ENCODE results near the gene TBC1D8. TPM values are rescaled to one million over a fixed set of nuclear protein-coding genes. Genes with fewer than 3 reads are reported as not detected.

The TBC1D8 gene
- total and polyA plus RNA-seq, 4 experiments from 2014 or later: 0.15 to 2.4 (median 1.5) TPM

DNA sequence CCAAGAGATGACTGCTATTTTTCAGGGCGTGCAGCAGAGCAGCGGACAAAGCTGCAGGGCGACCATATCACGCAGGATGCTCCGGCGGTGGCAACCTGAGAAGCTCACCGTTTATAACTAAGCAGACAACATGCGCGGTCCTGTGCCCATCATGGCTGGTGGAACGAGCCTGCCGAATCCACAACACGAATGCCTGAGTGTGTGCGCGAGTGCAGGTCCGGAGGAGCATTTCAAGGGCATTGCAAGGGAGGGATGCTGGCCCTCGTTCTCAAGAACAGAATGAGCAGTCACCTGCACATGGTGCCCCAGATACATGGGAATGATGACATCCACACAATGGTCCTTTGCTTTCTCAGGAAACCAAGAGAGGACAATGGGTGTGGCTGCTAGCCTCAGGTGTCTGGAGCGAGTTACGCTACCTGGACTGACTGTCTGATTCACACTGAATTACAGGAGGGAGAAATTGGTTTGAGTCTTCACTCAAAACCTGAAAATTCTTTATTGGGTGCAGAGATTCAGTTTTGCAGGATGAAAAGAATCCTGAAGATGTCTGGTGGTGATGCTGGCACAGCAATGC, 39.8 kb downstream of the TBC1D8 start:
- DNase-seq: no peak
- Mint-ChIP-seq H3K9me3 (no peaks in the 10 kb centered on the region), H3K27ac (no peak overlapping the region), H3K4me3 (no peak overlapping the region), H3K36me3 (no peaks in the 10 kb centered on the region), H3K27me3 (peaks cover 4% of the 10 kb centered on the region in 2 donors), H3K4me1 (peaks cover 0 to 1% (median 0%) of the 10 kb centered on the region in 4 donors)
- H3K9me3 ChIP-seq (ENCODE audit: control insufficient read depth in 1 of 2, low read length in 2 of 2): no peaks in the 10 kb centered on the region
- ChIA-PET POLR2A (ENCODE audit: partially characterized antibody) (interaction anchor here (0.6 kb wide), 1 partner anchor 56 kb away, joined by 3 read pairs; no protein-coding TSS in a partner anchor), CTCF (ENCODE audit: partially characterized antibody) (no interaction called here)
- H3K27ac ChIP-seq (ENCODE audit: low read depth, low read length): no peak overlapping the region
- no peaks in the 10 kb centered on the region for H3K27me3 ChIP-seq (ENCODE audit: insufficient read depth, low read length)
- H3K4me3 ChIP-seq (ENCODE audit: low read length in 2 of 2): no peak overlapping the region
- intact Hi-C loops (cut with micrococcal nuclease): no loop called here
- no peaks in the 10 kb centered on the region for H3K36me3 ChIP-seq (ENCODE audit: insufficient read depth, low read length)
- no peaks in the 10 kb centered on the region for H3K4me1 ChIP-seq (ENCODE audit: insufficient read depth, low read length)

DNA sequence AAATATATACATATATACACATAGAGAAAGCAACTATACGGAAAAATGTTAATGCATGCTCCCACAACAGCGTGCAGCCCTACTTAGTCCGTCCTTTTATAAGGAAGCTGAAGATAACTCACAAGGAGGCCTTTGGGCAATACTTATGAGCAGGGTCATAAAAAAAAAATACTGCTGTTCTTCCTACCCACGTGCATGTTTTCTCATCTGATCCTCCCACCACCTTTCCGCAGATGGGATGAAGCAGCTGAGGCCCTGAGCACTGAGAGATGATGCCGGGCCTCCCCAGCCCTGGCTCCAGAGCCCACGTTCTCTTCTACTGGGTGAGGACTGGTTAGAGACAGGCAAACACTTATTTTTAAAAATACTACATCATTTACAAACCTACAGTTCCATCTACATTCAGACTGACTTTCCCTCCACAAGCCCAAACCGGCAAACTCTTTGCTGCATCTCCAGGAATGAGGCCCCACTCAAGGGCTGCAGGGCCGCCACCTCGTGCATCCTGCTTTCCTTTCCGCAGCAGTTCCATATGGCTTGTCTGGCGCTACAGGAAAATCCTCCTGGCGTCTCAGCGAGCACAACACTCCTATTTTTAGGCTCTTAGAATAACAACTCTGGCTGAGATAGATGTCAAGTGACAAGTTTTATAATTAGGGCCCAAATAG, 41.6 kb downstream of the TBC1D8 start:
- no peak overlapping the region for H3K4me3 Mint-ChIP-seq

DNA sequence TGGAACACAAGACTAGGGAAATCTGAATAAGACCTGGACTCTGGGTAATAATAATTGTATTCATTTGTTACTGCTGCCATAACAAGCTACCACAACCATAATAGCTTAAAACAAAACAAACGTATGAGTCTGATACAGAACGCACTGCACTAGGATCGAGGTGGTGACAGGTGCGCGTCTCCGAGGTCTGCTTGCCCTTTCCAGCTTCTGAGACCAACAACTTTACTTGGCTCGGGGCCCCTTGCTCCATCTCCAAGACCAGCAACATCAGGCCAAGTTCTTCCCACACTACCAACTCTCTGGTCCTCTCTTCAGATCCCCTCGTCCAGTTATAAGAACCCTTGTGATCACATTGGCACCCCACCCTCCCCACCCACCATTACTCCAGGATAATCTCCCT, 42.8 kb downstream of the TBC1D8 start:
- DNase-seq: no peak
- H3K36me3 ChIP-seq (ENCODE audit: insufficient read depth, low read length): no peaks in the 10 kb centered on the region
- H3K9me3 ChIP-seq (ENCODE audit: control insufficient read depth in 1 of 2, low read length in 2 of 2): no peaks in the 10 kb centered on the region
- peaks cover 0 to 1% (median 0%) of the 10 kb centered on the region in 4 donors for H3K4me1 Mint-ChIP-seq
- H3K27ac ChIP-seq (ENCODE audit: low read depth, low read length): no peak overlapping the region
- intact Hi-C loops (cut with micrococcal nuclease): no loop called here
- POLR2A ChIA-PET (ENCODE audit: partially characterized antibody): no interaction called here
- no peaks in the 10 kb centered on the region for H3K27me3 ChIP-seq (ENCODE audit: insufficient read depth, low read length)
- peaks cover 4% of the 10 kb centered on the region in 2 donors for H3K27me3 Mint-ChIP-seq
- peaks cover 0 to 4% (median 2%) of the 10 kb centered on the region in 8 donors for H3K9me3 Mint-ChIP-seq
- H3K4me3 ChIP-seq (ENCODE audit: low read length in 2 of 2): no peak overlapping the region
- no peaks in the 10 kb centered on the region for H3K36me3 Mint-ChIP-seq
- H3K27ac Mint-ChIP-seq: no peak overlapping the region
- H3K4me3 Mint-ChIP-seq: no peak overlapping the region
- CTCF ChIA-PET (ENCODE audit: partially characterized antibody): no interaction called here
- no peaks in the 10 kb centered on the region for H3K4me1 ChIP-seq (ENCODE audit: insufficient read depth, low read length)

More for the DNA sequence above, 41.6 kb downstream of the TBC1D8 start:
- POLR2A ChIA-PET (ENCODE audit: partially characterized antibody): no interaction called here
- Histone ChIP-seq H3K9me3 (ENCODE audit: control insufficient read depth in 1 of 2, low read length in 2 of 2) (no peaks in the 10 kb centered on the region), H3K27ac (ENCODE audit: low read depth, low read length) (no peak overlapping the region), H3K4me3 (ENCODE audit: low read length in 2 of 2) (no peak overlapping the region), H3K36me3 (ENCODE audit: insufficient read depth, low read length) (no peaks in the 10 kb centered on the region), H3K27me3 (ENCODE audit: insufficient read depth, low read length) (no peaks in the 10 kb centered on the region), H3K4me1 (ENCODE audit: insufficient read depth, low read length) (no peaks in the 10 kb centered on the region)
- no peaks in the 10 kb centered on the region for H3K9me3 Mint-ChIP-seq
- no peaks in the 10 kb centered on the region for H3K36me3 Mint-ChIP-seq
- H3K4me1 Mint-ChIP-seq: peaks cover 0 to 1% (median 0%) of the 10 kb centered on the region in 4 donors
- H3K27ac Mint-ChIP-seq: no peak overlapping the region
- CTCF ChIA-PET (ENCODE audit: partially characterized antibody): no interaction called here
- intact Hi-C loops (cut with micrococcal nuclease): no loop called here
- H3K27me3 Mint-ChIP-seq: peaks cover 4% of the 10 kb centered on the region in 2 donors
- DNase-seq: no peak

DNA sequence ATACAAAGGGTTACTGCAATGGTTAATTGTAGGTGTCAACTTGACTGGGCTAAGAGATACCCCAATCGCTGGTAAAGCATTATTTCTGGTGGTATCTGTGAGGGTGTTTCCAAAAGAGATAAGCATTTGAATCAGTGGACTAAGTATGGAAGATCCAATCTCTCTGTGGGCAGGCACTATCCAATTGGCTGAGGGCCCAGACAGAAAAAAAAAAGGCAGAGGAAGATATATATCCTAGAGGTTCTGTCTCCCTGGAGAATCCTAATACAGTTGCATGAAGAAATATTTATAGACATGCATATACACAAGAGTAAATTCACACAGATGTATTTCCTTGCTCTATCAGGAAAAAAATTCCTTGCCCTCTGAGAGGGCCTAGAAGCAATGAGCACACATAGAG, 43.9 kb downstream of the TBC1D8 start:
- peaks cover 0 to 1% (median 0%) of the 10 kb centered on the region in 4 donors for H3K4me1 Mint-ChIP-seq
- intact Hi-C loops (cut with micrococcal nuclease): no loop called here
- H3K4me3 Mint-ChIP-seq: no peak overlapping the region
- H3K4me3 ChIP-seq (ENCODE audit: low read length in 2 of 2): no peak overlapping the region
- H3K9me3 ChIP-seq (ENCODE audit: control insufficient read depth in 1 of 2, low read length in 2 of 2): no peaks in the 10 kb centered on the region
- H3K4me1 ChIP-seq (ENCODE audit: insufficient read depth, low read length): no peaks in the 10 kb centered on the region
- ChIA-PET CTCF (ENCODE audit: partially characterized antibody) (no interaction called here), POLR2A (ENCODE audit: partially characterized antibody) (no interaction called here)
- no peak overlapping the region for H3K27ac Mint-ChIP-seq
- H3K9me3 Mint-ChIP-seq: peaks cover 0 to 14% (median 11%) of the 10 kb centered on the region in 8 donors
- DNase-seq: no peak
- H3K36me3 Mint-ChIP-seq: peaks cover 0 to 3% of the 10 kb centered on the region in 2 donors
- H3K27me3 ChIP-seq (ENCODE audit: insufficient read depth, low read length): no peaks in the 10 kb centered on the region
- peaks cover 5 to 6% of the 10 kb centered on the region in 2 donors for H3K27me3 Mint-ChIP-seq
- H3K27ac ChIP-seq (ENCODE audit: low read depth, low read length): no peak overlapping the region
- no peaks in the 10 kb centered on the region for H3K36me3 ChIP-seq (ENCODE audit: insufficient read depth, low read length)

DNA sequence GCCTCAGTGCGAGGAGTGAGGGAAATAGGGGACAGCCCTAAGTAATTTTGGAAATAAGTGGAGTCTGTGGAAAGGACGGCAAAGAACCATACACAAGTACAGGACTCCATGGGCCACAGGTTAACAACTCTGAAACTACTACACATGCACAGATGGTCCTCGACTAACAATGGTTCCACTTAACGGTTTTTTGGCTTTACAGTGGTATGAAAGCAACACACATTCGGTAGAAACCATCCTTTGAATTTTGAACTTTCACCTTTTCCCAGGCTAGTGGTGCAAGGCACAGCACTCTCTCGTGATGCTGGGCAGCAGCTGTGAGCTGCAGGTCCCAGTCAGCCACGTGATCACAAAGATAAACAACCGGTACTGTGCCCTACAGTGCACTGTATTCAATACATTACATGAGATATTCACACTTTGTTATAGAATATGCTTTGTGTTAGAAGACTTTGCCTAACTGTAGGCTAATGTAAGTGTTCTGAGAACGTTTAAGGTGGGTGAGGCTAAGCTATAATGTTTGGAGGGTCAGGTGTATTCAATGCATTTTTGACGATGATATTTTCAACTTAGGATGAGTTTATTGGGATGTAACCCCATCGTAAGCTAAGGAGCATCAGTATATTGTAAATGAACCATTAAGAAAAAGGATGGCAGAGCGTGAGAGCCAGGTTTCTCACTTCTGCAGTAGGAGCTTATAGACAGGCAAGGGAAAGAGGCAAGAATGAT, 44.6 kb downstream of the TBC1D8 start:
- no peak for DNase-seq
- H3K36me3 ChIP-seq (ENCODE audit: insufficient read depth, low read length): no peaks in the 10 kb centered on the region
- Mint-ChIP-seq H3K9me3 (peaks cover 0 to 16% (median 12%) of the 10 kb centered on the region in 8 donors), H3K36me3 (peaks cover 0 to 3% of the 10 kb centered on the region in 2 donors), H3K4me3 (no peak overlapping the region), H3K27me3 (peaks cover 1 to 6% of the 10 kb centered on the region in 2 donors), H3K27ac (no peak overlapping the region), H3K4me1 (peaks cover 0 to 1% (median 0%) of the 10 kb centered on the region in 4 donors)
- no peaks in the 10 kb centered on the region for H3K27me3 ChIP-seq (ENCODE audit: insufficient read depth, low read length)
- no peak overlapping the region for H3K4me3 ChIP-seq (ENCODE audit: low read length in 2 of 2)
- H3K27ac ChIP-seq (ENCODE audit: low read depth, low read length): no peak overlapping the region
- intact Hi-C loops (cut with micrococcal nuclease): no loop called here
- POLR2A ChIA-PET (ENCODE audit: partially characterized antibody): no interaction called here
- no peaks in the 10 kb centered on the region for H3K4me1 ChIP-seq (ENCODE audit: insufficient read depth, low read length)
- H3K9me3 ChIP-seq (ENCODE audit: control insufficient read depth in 1 of 2, low read length in 2 of 2): no peaks in the 10 kb centered on the region
- CTCF ChIA-PET (ENCODE audit: partially characterized antibody): no interaction called here

DNA sequence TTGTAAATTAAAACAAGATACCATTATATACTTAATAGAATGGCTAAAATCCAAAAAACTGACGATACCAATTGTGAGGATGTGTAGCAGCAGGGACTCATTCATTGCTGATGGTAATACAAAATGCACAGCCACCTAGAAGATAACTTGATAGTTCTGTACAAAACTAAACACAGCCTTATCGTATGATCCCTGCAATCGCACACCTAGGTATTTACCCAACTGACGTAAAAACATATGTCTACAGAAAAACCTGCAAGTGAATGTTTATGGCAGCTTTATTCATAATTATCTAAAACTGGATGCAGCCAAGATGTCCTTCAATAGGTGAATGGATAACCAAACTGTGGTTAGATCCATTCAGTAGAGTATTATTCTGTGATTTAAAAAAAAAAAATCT, 45.5 kb downstream of the TBC1D8 start:
- CTCF ChIA-PET (ENCODE audit: partially characterized antibody): no interaction called here
- Histone ChIP-seq H3K27ac (ENCODE audit: low read depth, low read length) (no peak overlapping the region), H3K27me3 (ENCODE audit: insufficient read depth, low read length) (no peaks in the 10 kb centered on the region), H3K4me3 (ENCODE audit: low read length in 2 of 2) (no peak overlapping the region), H3K4me1 (ENCODE audit: insufficient read depth, low read length) (no peaks in the 10 kb centered on the region), H3K36me3 (ENCODE audit: insufficient read depth, low read length) (no peaks in the 10 kb centered on the region), H3K9me3 (ENCODE audit: control insufficient read depth in 1 of 2, low read length in 2 of 2) (no peaks in the 10 kb centered on the region)
- intact Hi-C loops (cut with micrococcal nuclease): no loop called here
- H3K4me3 Mint-ChIP-seq: no peak overlapping the region
- H3K27ac Mint-ChIP-seq: no peak overlapping the region
- H3K4me1 Mint-ChIP-seq: no peaks in the 10 kb centered on the region
- H3K27me3 Mint-ChIP-seq: peaks cover 1 to 8% of the 10 kb centered on the region in 2 donors
- DNase-seq: no peak
- peaks cover under 1 to 3% of the 10 kb centered on the region in 2 donors for H3K36me3 Mint-ChIP-seq
- peaks cover 3 to 25% (median 20%) of the 10 kb centered on the region in 8 donors for H3K9me3 Mint-ChIP-seq
- POLR2A ChIA-PET (ENCODE audit: partially characterized antibody): no interaction called here

DNA sequence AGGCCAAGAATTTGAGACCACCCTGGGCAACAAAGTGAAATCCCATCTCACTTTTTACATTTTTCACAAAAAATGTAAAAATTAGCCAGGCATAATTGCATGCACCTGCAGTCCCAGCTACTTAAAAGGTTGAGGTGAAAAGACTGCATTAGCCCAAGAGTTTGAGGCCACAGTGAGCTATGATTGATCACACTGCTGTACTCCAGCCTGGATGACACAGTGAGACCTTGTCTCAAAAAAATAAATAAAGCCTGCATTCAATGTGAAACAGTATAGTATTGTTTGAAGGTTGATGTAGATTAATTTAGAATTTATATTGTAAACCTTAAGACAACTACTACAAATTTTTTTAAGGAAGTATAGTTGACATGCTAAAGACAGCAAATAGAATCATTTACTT, 53.5 kb downstream of the TBC1D8 start:
- Histone ChIP-seq H3K4me1 (ENCODE audit: insufficient read depth, low read length) (no peaks in the 10 kb centered on the region), H3K4me3 (ENCODE audit: low read length in 2 of 2) (no peak overlapping the region), H3K27me3 (ENCODE audit: insufficient read depth, low read length) (no peaks in the 10 kb centered on the region), H3K9me3 (ENCODE audit: control insufficient read depth in 1 of 2, low read length in 2 of 2) (no peaks in the 10 kb centered on the region), H3K27ac (ENCODE audit: low read depth, low read length) (no peak overlapping the region), H3K36me3 (ENCODE audit: insufficient read depth, low read length) (no peaks in the 10 kb centered on the region)
- ChIA-PET POLR2A (ENCODE audit: partially characterized antibody) (no interaction called here), CTCF (ENCODE audit: partially characterized antibody) (no interaction called here)
- intact Hi-C loops (cut with micrococcal nuclease): no loop called here
- Mint-ChIP-seq H3K27ac (no peak overlapping the region), H3K4me3 (no peak overlapping the region), H3K4me1 (no peaks in the 10 kb centered on the region), H3K9me3 (peaks cover 13 to 42% (median 34%) of the 10 kb centered on the region in 8 donors), H3K27me3 (peaks cover 23 to 29% of the 10 kb centered on the region in 2 donors), H3K36me3 (peaks cover 3% of the 10 kb centered on the region in 2 donors)
- DNase-seq: no peak

All from CD4-positive, alpha-beta memory T cell (primary cell).